HG03159 (cell line): ENCODE measurements around the gene CDKN3.

Experiments used
- ATAC-seq: cut with Tn5 transposase; IDR thresholded peaks from one replicate; pipeline ENCODE4 v1.9.1; 2021; ENCODE audit warnings: mild to moderate bottlenecking, moderate library complexity; ENCODE audit not compliant: unreplicated experiment

CDKN3 gene

GRCh38 chr14:54396493-54397335 is at the start of gene CDKN3:
CDKN3 (plus strand) TSS chr14:54397007; CDS start chr14:54397069, 62 bp downstream.
- peak; percentile 97 for ATAC-seq

DNA sequence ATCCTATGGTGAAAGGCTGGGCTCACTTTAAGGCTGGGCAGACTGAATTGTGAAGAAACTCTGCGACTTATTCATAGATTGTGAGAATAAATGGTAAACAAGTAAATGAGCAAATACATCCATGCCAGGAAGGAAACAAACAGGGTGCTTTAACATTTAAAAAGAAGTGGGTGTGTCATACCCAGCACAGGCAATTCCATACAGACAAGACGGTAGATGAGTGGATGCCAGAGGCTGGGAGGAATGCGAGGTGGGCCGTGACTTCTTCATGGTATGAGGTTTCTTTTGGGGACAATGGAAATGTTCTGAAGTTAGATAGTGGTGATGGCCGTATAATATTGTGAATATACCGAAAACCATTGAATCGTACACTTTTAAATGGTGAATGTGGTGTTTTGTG is 49.8 kb upstream of the CDKN3 start:
- no peak for ATAC-seq

DNA sequence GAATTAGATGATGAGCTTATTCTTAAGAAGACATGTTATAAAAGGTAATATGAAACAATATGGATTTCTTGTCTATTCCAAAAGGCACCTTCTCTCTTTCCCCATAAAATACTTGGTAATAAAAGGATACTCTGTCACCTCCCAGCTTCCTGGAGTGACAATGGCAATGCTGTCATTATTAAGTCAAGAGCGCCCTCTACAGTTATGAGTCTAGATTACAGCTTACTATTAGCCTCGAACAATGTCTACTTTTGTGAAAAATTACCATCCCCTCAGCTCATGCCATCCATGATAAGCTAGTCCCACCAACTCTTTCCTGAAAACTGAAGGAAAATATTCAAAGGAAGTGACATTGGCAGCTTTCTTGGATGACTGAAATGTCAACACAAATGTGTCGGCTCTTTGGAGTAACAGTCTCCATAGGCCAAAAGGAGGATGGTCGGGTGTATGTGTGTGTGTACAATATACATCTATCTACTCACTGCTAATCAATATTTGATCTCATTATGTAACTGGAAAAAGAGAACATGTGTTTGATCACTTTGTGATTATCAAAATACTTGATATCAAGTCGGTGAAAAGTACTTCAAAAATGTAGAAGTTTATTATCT is 48.7 kb upstream of the CDKN3 start:
- no peak for ATAC-seq

DNA sequence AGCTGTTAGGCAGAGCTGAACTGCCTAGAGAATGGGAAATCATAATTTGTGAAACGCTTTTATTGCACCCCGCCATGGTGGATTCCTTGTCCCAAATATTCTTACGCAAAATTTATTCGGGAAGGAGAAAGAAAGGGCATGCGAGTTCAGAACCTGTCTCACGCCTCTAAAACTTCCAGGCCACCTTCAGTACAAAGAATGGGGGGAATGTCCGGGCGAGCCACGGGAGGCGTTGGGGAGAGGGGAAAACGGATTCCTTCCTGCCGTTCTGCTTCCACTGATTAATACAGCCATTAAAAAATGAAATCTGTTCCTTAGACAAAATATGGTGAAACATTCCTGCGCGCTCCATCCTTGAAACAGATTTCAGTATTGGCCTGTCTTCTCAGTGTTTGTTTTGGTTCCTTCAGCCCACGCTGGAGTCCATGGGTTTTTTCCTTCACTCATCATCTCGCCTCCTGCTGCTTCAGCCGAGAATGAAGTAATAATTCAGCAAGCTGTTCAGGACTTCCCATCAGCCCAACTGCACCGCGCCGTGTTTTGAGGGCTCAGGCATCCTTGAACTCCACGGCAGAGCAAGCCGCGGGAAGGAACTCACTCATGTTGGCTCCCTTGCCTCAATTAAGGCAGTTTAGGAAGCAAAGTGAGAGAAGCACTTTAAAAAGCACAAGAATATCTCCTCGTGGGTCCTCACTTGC is 47.7 kb upstream of the CDKN3 start:
- no peak for ATAC-seq

GRCh38 chr14:54349713-54350112 is 47.1 kb upstream of the CDKN3 start:
- no peak for ATAC-seq

DNA sequence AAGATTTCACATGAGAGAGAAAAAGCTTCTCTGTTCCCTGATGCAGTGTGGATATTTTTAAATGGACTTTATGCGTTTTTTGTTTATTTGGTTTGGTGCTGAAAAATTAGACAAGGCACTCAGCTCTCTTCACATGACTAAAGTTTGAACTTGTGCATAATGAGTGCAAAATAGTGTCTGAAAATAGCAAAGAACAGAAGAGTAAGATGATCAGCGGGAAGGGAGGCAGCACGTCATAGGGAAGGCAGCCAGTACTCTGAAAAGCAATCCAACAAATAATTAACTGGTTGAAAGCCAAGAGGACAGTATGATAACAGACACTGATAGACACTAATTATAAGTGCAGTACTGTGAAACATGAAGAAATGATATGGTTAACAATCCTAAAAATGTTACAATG is 46.6 kb upstream of the CDKN3 start:
- ATAC-seq, result no peak

- no peak for ATAC-seq
These were observed 43.5 kb upstream of the CDKN3 start for GRCh38 chr14:54353266-54353665.

DNA sequence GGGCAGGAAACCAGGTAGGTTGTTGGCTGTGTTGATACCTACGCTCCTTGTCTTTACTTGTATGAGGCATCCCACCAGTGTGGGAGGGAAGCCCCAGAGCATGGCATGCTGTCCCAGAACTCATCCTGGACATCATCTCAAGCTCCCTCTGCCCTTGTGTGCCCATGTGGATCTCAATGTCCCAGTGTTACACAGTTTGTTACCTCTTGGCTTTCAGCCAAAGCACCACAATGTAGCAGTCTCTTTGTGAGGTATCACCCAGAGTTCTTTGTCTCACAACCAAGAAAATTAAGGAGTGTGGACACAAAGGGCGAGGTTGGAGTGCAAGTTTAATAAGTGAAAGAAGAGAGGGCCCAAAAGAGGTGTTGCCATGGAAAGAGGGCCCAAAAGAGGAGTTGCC is 43.1 kb upstream of the CDKN3 start:
- no peak for ATAC-seq

DNA sequence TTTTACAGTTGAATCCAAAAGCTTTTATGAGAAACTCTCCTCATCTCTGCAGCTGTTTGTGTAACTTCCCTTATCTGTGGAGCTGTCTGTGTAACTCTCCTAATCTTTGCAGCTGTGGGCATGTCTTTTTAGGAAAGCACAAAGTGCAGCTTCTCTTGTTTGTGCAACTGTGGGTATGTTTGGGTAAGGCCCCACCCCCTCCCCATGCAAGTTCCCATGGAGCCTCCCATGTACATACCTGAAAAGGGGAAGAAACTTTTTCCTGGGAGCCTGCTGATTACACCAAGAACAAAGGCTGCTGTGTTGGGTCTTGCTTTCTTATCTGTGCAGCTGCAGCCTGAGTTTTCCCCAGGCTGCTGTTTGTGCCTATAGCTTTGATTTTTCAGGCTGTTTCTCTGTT is 42.7 kb upstream of the CDKN3 start:
- ATAC-seq, result no peak

DNA sequence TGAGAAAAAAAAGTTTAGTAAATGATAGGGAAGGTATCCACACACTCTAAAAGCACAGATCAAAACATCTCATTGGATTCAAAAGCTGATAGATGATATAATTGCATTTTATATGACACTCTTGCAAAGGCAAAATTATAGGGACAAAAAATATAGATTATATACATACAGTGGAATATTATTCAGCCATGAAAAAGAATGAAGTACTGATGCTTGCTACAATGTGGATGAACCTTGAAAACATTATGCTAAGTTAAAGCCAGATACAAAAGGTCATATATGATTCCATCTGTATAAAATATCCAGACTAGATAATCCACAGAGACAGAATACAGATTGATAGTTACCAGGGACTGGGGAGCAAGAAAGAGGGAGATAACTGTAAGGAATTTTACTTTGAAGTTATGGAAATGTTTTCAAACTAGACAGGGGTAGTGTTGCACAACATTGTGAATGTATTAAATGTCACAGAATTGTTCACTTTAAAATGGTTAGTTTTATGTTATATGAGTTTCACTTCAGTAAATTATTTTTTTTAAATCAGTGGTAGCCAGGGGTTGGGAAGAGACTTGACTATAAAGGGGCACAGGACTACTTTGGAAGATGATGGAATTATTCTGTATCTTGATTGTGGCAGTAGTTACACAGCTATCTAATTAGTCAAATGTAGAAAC is 41.7 kb upstream of the CDKN3 start:
- no peak for ATAC-seq

DNA sequence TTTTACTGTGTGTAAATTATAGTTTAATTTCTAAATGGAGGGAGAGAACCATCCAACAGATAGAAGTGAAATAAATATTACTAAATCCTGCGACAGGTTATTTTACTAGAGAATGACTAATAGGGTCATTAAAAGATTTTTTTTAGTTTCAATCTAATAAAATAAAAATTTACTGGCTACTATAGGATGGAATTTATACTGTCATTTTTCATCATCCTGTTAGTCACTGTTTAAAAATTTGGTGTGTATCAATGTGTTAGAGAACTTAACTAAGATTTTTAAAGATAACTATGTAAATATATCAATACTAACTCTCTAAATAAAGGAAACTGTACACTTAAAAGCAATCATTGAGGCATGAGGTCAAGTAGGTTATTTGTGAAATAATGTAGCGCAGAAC is 41.1 kb upstream of the CDKN3 start:
- ATAC-seq, result no peak

DNA sequence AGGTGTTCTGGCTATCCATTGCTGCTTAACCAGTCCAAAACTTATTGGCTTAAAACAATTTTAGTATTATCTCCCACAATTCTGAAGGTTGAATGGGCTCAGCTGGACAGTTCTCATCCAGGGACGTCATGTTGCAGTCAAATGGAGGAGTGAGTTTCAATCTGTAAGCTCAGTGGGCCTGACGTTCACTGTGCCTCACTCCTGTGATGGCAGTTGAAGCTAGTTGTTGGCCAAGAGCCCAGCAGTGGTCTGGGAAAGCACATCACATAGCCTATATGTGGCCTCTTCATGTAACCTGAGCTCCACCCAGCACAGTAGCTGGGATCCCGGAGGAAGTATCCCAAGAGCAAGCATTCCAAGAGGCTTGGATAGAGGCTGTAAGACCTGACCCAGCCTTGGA is 40.6 kb upstream of the CDKN3 start:
- no peak for ATAC-seq

DNA sequence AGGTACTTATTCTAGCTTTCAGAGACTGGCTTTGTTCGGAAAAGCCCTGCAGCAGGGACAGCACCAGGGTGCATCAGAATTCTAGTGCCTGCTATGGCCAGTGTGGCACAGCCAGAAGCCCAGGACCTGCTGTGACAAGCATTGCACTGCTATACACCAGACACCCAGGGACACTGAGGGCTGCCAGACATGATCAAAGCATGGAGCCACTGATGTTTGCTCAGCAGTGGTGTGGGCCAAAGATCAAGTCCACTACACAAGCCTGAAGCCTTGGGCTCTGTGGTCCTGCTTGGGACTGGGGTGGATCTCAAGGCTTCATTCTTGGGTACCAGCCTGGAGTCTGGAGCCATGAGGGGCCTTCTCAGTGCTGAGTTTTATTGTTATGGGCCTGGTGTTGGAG is 36.1 kb upstream of the CDKN3 start:
- no peak for ATAC-seq

GRCh38 chr14:54362089-54362504 is 34.7 kb upstream of the CDKN3 start:
- no peak for ATAC-seq

GRCh38 chr14:54362759-54363437 is 33.9 kb upstream of the CDKN3 start:
- ATAC-seq, result no peak

GRCh38 chr14:54364555-54365415 is 32.0 kb upstream of the CDKN3 start:
- no peak for ATAC-seq

DNA sequence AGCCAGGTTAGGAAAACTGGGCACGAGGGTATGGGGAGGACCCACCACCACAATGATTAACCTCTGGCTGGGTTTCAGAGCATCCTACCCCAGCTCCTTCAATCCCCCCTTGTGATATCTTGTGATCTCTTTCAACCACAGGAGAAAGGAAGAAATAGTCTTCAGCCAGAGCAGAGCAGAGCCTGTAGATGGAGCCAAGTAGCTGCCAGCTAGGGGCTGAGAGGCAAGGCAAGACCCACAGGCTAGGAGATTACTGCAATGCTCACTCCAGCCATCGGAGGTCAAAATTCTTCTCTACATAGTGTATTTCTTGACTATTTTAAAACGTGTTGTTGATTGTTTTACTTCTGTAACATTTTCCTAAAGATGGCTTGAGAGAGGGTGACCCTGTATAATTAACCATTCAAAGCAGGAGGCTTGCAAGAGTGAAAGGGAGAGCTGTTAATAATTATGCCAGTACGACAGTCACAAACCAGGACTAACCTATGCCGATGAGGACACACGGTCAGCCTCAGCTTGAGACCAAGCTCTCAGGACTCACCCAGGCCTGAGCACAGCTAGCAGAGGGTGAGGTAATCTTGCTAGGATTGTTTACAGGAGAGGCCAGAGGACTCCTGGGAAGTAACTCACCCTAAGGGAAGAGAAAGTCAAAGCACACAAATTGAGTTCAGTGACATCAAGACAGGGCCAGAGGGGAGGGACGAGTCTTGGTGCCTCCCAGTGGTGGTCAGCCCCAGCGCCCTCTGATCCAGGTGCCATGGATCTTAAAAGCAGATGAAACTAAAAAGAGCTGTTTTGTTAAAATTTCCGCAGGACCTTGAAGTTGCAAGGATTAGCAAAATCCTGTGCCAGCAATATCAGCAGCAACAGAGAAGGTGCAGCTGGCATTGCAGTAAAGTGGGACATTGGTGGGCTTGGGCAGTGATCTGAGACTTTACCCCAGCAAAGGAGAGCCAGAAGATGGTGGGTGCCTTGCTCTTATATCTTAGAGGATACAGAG is 29.8 kb upstream of the CDKN3 start:
- peak; percentile 80 for ATAC-seq

- ATAC-seq, result no peak
These were observed 28.5 kb upstream of the CDKN3 start for GRCh38 chr14:54368291-54368690.

GRCh38 chr14:54369343-54369742 is 27.5 kb upstream of the CDKN3 start:
- no peak for ATAC-seq
